Gastroesophageal sphincter (tissue), 4 donors: ENCODE results near the gene SAMD4A. TPM values are rescaled to one million over a fixed set of nuclear protein-coding genes. Genes with fewer than 3 reads are reported as not detected.
A peak's percentile ranks its signal among the peaks of the same experiment; 100 is the strongest.

Experiments
- ATAC-seq: fragments of 150-250 bp; one replicate; pipeline ENCODE4 v1.9.1; 2016; ENCODE audit warnings: mild to moderate bottlenecking, moderate library complexity
- H3K27ac ChIP-seq, 4 donors: fragments of 200-600 bp; sonication (generic) in 3 of 4; 1 replicate in 3 of 4; 2 replicates in 1 of 4; pipeline ENCODE4 v1.5.1; 2016 to 2019
- H3K27me3 ChIP-seq: fragments of 200-600 bp; sonication (generic); one replicate; pipeline ENCODE4 v1.5.1; 2019
- H3K36me3 ChIP-seq, 2 donors: fragments of 200-600 bp; sonication (generic); one replicate each; pipeline ENCODE4 v1.5.1; 2019; ENCODE audit warnings: control low read depth in 1 of 2
- H3K4me1 ChIP-seq, 3 donors: fragments of 200-600 bp; sonication (generic); 1 replicate in 2 of 3; 2 replicates in 1 of 3; pipeline ENCODE4 v1.5.1; 2016 to 2019; ENCODE audit warnings: control low read depth in 2 of 3
- H3K4me3 ChIP-seq, 2 donors: fragments of 200-600 bp; sonication (generic); one replicate each; pipeline ENCODE4 v1.5.1; 2019; ENCODE audit warnings: mild to moderate bottlenecking in 1 of 2, moderate library complexity in 1 of 2
- H3K9me3 ChIP-seq, 3 donors: fragments of 200-600 bp; sonication (generic); one replicate each; pipeline ENCODE4 v1.5.1; 2017 to 2019; ENCODE audit warnings: control low read depth in 2 of 3
- CTCF ChIP-seq, 4 experiments: fragments of 200-600 bp in 2 of 4; fragments of 450-650 bp in 2 of 4; sonication (generic) in 1 of 4; IDR thresholded peaks; one replicate each; pipeline ENCODE4 v1.5.1; 2017 to 2019; ENCODE audit warnings: antibody characterized with exemption in 4 of 4, mild to moderate bottlenecking in 2 of 4, moderate library complexity in 2 of 4
- EP300 ChIP-seq: sonication (generic); formaldehyde crosslinking; IDR thresholded peaks from one replicate; pipeline ENCODE4 v1.6.1; 2017; ENCODE audit warnings: antibody characterized with exemption, mild to moderate bottlenecking
- POLR2A ChIP-seq, 2 donors: fragments of 450-650 bp; IDR thresholded peaks; one replicate each; pipeline ENCODE4 v1.6.1; 2017; ENCODE audit warnings: antibody characterized with exemption in 2 of 2, mild to moderate bottlenecking in 2 of 2, moderate library complexity in 1 of 2
- POLR2AphosphoS5 ChIP-seq: sonication (generic); formaldehyde crosslinking; IDR thresholded peaks from one replicate; pipeline ENCODE4 v1.6.1; 2017; ENCODE audit warnings: antibody characterized with exemption
- WGBS, 2 donors: methylation state at CpG; one replicate each; pipeline ENCODE4 v1.1.5; 2018; ENCODE audit warnings: low coverage in 1 of 2; 5-methylcytosine and 5-hydroxymethylcytosine counted together
- total RNA-seq, 4 donors: library from RNA; depleted of rRNA; stranded (reverse); fragments of >200 nt; gene quantifications; one replicate each; pipeline ENCODE4 v1.1.0, GENCODE V29; 2016

The SAMD4A gene
- total RNA-seq, 4 donors from 2014 or later, result 65.2 to 163 (median 89.7) TPM

GRCh38 chr14:54633076-54633475 lies 66.1 kb downstream of the SAMD4A start:
- no peak for TF ChIP-seq POLR2A (IDR thresholded peaks at IDR 0.05)
- TF ChIP-seq POLR2AphosphoS5, result no peak
- TF ChIP-seq EP300, result no peak
- no peak for TF ChIP-seq CTCF (IDR thresholded peaks at IDR 0.05)
- H3K9me3 ChIP-seq, result no peaks in the 10 kb centered on the region
- 57 to 83% methylated on average over 1 to 4 of the region's 4 CpGs for WGBS, 2 donors

GRCh38 chr14:54637270-54638134 lies 70.6 kb downstream of the SAMD4A start:
- TF ChIP-seq CTCF (IDR thresholded peaks at IDR 0.05), result no peak
- TF ChIP-seq POLR2A (IDR thresholded peaks at IDR 0.05), result no peak
- TF ChIP-seq POLR2AphosphoS5, result no peak
- no peak for TF ChIP-seq EP300
- ATAC-seq, result no peak
- 63 to 64% methylated on average over 5 to 7 of the region's 8 CpGs for WGBS, 2 donors

More at GRCh38 chr14:54633076-54633475, 66.1 kb downstream of the SAMD4A start:
- Histone ChIP-seq H3K36me3 (no peaks in the 10 kb centered on the region), H3K27me3 (no peaks in the 10 kb centered on the region), H3K4me3 (no peak overlapping the region), H3K27ac (no peak overlapping the region), H3K4me1 (peaks cover 8 to 40% (median 15%) of the 10 kb centered on the region in 3 donors)
- ATAC-seq, result no peak

GRCh38 chr14:54638135-54638446 lies 71.2 kb downstream of the SAMD4A start:
- H3K4me3 ChIP-seq, result no peak overlapping the region
- H3K36me3 ChIP-seq, result no peaks in the 10 kb centered on the region
- no peak overlapping the region for H3K27ac ChIP-seq
- H3K27me3 ChIP-seq, result no peaks in the 10 kb centered on the region
- H3K9me3 ChIP-seq, result no peaks in the 10 kb centered on the region
- ATAC-seq, result no peak
- WGBS, 2 donors, result 41 to 64% methylated on average over 6 of the region's 6 CpGs
- H3K4me1 ChIP-seq, result peaks cover 4 to 53% (median 21%) of the 10 kb centered on the region in 3 donors
- peak; percentile 34 for TF ChIP-seq POLR2AphosphoS5
- TF ChIP-seq POLR2A (IDR thresholded peaks at IDR 0.05), result no peak
- TF ChIP-seq CTCF (IDR thresholded peaks at IDR 0.05), result no peak
- TF ChIP-seq EP300, result no peak

More at GRCh38 chr14:54637270-54638134, 70.6 kb downstream of the SAMD4A start:
- Histone ChIP-seq H3K27me3 (no peaks in the 10 kb centered on the region), H3K36me3 (no peaks in the 10 kb centered on the region), H3K27ac (peak overlapping the region in 1 of 4 donors; percentile 27), H3K4me3 (no peak overlapping the region), H3K9me3 (no peaks in the 10 kb centered on the region), H3K4me1 (peaks cover 4 to 49% (median 16%) of the 10 kb centered on the region in 3 donors)

- H3K27me3 ChIP-seq, result no peaks in the 10 kb centered on the region
- no peak for ATAC-seq
- TF ChIP-seq POLR2AphosphoS5 (no peak), EP300 (no peak), CTCF (IDR thresholded peaks at IDR 0.05) (no peak), POLR2A (IDR thresholded peaks at IDR 0.05) (no peak)
- no peak overlapping the region for H3K4me3 ChIP-seq
- 83% methylated on average over 2 of the region's 2 CpGs; no CpG with 5 or more reads in 1 of the 2 donors for WGBS, 2 donors
- H3K27ac ChIP-seq, result no peak overlapping the region
- no peaks in the 10 kb centered on the region for H3K36me3 ChIP-seq
- H3K9me3 ChIP-seq, result no peaks in the 10 kb centered on the region
- peaks cover 7 to 59% (median 23%) of the 10 kb centered on the region in 3 donors for H3K4me1 ChIP-seq
Observed at GRCh38 chr14:54639611-54640010, 72.7 kb downstream of the SAMD4A start.

- H3K4me3 ChIP-seq, result no peak overlapping the region
- no peaks in the 10 kb centered on the region for H3K9me3 ChIP-seq
- no peak overlapping the region for H3K27ac ChIP-seq
- H3K27me3 ChIP-seq, result no peaks in the 10 kb centered on the region
- H3K4me1 ChIP-seq, result peaks cover 7 to 64% (median 23%) of the 10 kb centered on the region in 3 donors
- 86 to 96% methylated on average over 3 to 8 of the region's 8 CpGs for WGBS, 2 donors
- no peak for ATAC-seq
- TF ChIP-seq EP300 (no peak), CTCF (IDR thresholded peaks at IDR 0.05) (no peak), POLR2AphosphoS5 (no peak), POLR2A (IDR thresholded peaks at IDR 0.05) (no peak)
- no peaks in the 10 kb centered on the region for H3K36me3 ChIP-seq
Observed at GRCh38 chr14:54640506-54640905, 73.6 kb downstream of the SAMD4A start.
